Measurements from ENCODE around the gene RAET1G.
"Not testable (repeated sequence)": the region's sequence is repeated elsewhere in the genome, so short reads cannot be mapped to it uniquely, and the experiment has no call there.

RAET1G gene

DNA sequence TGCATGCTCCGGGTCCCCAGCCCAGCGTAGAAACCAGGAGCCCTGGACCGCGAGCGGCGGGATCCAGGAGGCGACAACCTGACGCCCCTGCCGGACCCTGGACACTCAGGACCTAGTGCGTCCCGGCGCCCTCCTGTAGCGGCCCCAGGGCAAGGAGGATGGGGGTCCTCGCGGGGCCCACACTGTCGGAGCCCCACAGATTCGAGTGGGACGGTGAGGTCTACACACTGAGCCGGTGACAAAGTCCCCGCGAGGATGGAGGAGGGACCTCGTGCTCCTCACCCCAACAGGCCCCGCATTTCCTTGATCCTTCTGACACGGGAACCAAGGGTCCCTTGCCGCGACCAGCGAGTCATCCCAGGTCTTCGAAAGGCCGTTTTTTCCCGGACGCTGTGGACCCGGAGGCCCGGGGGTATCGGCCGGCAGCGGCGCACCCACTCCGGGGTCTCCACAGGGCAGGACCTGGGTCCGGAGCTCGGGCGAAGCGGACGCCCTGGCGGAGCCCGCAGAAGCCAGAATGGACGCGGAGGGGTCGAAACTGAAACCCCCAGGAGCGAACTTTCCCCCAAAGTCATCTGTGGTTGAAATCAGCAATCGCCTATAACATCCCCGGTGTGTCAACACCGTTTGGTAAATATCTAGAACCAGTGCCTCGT is 31.5 kb upstream of the RAET1G start:
- DNase-seq (ENCODE audit: low read depth in 2 of 2, low spot score in 1 of 2), result not testable (repeated sequence)

DNA sequence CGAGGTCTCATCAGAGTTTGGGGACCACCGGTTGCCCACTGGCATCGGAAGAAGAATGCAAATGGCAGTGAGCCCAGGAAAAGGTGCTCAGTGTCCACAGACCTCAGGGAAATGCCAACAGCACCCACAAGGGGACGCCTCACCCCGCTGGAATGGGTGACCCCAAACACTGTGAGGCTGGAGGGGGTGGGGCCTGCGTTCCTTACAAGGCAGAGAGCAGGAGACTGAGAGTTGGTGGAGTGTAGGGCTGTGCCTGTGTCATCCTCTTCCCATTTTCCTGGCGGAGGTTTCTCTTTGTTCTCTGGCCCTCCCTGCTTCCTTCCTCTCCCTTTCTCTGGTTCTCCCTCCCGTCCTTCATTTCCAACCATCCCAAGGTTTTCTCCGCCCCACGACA is 31.0 kb upstream of the RAET1G start:
- DNase-seq (ENCODE audit: low read depth in 2 of 2, low spot score in 1 of 2), result not testable (repeated sequence)

DNA sequence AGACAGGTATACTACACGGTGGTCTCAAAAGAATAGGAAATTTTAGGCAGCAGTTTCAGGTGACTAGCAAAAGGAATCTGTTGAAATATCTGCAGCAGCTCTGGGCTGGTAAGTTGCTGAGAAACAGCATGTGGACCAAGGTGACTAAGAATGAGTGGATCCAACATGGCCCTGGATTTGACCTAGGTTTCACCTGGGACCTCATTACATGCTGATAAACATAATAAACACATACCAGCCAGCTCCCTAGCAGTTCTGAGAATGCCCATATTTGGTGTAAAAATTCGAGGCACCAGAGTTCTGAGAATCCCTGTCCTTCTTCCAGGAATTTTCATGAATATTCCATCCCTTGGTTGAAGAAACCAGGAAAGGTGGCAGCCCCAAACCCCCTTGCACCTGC is 30.5 kb upstream of the RAET1G start:
- DNase-seq (ENCODE audit: low read depth in 2 of 2, low spot score in 1 of 2), result not testable (repeated sequence)

DNA sequence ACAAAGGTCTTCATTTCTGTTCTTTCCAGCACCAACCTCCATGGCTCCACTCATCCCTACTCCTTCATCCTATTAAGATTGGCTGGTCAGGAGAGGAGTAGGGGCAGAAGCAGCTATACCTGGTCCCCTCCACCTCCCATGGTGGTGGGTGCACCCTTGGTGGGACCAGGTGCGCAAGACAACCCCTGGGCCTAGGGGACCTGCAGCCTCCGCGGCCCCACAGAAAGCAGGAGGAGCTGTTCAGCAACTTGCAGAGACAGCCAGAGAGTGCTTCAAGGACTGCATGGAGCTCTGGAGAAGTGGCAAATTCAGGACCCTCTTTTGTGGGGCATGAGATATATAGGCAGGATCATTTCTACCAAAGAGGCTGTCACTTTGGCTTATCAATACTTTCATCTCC is 28.7 kb upstream of the RAET1G start:
- no peak for DNase-seq (ENCODE audit: low read depth in 2 of 2, low spot score in 1 of 2)

DNA sequence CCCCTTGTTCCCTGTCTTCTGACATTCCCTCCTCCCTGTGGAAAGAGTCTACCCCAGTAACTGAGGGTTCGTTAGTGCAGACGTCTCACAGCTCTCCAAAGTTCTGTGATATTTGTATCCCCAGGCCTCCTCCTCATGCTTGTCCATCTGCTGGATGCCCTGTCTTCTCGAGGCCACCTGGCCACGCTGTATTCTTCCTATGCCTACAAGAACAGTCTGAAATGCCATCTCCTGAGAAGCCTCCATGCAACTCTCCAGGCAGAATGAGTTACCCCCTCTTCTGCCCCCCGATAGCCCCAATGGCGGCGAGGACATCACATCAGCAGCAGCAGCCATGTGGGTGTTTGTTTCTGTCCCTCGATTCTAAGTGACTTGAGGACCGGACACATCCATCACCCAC is 28.2 kb upstream of the RAET1G start:
- no peak for DNase-seq (ENCODE audit: low read depth in 2 of 2, low spot score in 1 of 2)

DNA sequence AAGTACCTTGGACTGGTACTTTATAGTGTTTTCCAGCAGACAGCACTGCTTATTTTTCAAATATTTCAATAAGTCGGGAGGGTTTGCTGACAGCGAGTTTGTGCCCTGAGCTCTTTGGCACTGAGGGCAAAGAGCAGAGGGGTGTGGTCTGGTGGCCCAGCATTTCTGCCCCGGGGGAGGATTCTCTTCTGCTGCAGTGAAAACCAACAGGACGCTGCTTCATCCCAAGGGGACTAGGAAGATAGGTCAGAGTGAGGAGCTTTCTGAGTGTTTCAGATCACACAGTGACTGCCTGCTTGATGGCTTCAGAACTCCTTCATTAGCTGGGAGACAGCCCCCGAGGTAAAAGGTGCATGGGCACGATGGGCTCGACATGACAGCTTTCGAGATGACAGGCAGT is 27.5 kb upstream of the RAET1G start:
- no peak for DNase-seq (ENCODE audit: low read depth in 2 of 2, low spot score in 1 of 2)

DNA sequence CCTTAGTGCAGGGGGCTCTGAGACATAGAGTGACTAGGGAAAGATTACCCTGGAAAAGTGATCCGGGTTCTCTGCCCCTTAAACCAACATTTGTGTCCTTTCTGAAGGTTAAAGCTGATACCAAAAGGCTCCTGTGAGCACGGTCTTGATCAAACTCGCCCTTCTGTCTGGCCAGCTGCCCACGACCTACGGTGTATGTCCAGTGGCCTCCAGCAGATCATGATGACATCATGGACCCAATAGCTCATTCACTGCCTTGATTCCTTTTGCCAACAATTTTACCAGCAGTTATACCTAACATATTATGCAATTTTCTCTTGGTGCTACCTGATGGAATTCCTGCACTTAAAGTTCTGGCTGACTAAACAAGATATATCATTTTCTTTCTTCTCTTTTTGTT is 25.7 kb upstream of the RAET1G start:
- no peak for DNase-seq (ENCODE audit: low read depth in 2 of 2, low spot score in 1 of 2)

DNA sequence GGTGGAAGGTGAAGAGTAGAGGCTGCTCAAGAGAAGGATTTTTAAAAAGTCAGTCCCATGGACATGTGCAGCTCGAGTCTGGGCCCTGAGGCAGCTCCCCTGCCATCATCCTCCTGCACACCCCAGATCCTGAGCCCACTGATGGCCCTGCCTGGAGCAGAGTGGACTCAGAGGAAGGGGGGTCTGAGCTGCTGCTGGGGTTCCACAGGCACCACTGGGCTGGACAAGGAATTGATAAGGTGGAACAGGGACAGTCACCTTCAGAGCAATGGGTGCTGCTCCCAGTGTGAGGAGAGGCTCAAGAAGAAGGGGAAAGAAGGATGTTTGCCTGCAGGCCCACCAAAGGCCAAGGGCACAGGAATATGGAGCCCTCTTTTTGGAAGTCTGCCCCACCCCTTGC is 25.1 kb upstream of the RAET1G start:
- DNase-seq (ENCODE audit: low read depth in 2 of 2, low spot score in 1 of 2), result no peak

DNA sequence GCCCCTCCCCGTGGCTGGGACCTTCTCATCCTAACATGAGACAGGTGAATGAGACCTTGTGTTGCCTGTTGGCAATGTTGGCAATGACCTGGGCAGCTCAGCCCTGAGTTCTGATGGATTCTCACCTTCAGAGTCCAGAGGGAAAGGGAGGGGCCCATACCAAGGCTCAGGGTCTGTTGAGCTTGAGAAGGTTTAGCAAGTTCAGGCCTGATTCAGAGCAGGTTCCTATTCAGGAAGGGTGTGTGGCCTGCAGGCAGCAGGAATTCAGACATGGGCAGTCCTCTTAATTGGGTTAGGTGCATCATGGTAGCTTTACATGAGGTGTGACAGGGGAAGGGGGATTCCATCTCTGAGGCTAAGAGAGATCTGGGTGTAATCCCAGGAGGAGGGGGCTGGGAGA is 24.6 kb upstream of the RAET1G start:
- not testable (repeated sequence) for DNase-seq (ENCODE audit: low read depth in 2 of 2, low spot score in 1 of 2)

DNA sequence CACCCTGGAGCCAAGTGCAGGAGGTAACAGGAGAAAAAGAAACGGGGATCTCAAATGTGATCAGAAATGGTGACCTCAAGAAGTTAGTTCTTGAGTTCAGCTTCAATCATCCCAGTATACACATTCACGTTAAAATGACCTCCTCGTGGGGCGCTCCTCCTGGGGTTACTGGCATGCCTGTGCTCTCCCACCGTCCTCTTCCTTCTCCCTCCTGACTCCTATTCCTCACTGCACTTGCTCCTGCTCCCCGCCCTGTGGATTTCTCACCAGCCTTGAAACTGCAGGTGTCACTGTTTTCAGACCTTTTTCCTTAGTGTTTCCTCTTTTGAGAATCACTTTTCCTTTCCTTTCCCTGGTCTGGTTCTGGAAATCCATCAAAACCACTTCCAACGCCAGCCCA is 23.7 kb upstream of the RAET1G start:
- DNase-seq (ENCODE audit: low read depth in 2 of 2, low spot score in 1 of 2), result not testable (repeated sequence)

DNA sequence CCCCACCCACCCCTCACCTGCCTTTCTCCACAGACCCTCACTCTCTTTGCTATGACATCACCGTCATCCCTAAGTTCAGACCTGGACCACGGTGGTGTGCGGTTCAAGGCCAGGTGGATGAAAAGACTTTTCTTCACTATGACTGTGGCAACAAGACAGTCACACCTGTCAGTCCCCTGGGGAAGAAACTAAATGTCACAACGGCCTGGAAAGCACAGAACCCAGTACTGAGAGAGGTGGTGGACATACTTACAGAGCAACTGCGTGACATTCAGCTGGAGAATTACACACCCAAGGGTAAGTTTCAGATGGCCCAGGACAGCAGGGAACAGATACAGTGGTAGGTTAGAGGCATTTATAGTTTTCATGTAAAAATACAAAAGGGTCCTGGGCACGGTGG is 22.4 kb upstream of the RAET1G start:
- DNase-seq (ENCODE audit: low read depth in 2 of 2, low spot score in 1 of 2), result not testable (repeated sequence)

DNA sequence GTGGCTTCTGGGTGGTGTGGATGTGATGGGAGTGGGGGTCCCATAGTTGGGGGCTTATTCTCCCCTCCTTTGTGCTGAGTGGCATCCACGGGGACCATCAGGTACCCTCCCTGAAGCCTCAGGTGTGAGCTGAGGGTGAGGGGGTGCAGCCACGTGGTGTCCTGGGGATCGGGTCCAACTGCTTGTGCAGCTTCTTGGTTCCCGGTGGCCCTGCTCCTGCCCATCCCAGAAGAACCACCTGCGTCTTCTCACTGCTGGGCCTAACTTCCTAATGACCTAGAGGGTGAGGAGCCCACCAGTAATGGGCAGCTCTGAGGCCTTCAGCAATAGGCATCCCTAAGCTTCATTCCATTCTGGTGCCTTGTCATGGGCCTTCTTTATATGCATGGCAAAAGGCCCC is 20.4 kb upstream of the RAET1G start:
- not testable (repeated sequence) for DNase-seq (ENCODE audit: low read depth in 2 of 2, low spot score in 1 of 2)

DNA sequence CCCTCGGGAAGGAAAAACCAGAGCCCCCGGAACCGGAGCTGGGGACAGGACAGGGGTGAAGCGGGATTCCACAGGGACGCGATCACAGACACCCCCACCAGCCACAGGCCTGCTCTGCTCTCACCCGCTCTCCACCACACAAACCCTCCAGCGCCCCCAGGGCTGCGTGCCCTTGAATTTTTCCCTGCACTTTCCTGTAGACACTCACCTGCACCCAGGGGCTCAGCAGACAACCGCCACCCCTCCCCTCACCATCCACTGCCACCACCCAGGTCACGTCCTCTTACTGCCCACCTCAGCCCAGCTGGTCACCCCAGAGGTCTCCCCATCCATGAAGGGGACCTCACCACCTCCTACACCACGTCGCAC is 19.5 kb upstream of the RAET1G start:
- DNase-seq (ENCODE audit: low read depth in 2 of 2, low spot score in 1 of 2), result no peak

DNA sequence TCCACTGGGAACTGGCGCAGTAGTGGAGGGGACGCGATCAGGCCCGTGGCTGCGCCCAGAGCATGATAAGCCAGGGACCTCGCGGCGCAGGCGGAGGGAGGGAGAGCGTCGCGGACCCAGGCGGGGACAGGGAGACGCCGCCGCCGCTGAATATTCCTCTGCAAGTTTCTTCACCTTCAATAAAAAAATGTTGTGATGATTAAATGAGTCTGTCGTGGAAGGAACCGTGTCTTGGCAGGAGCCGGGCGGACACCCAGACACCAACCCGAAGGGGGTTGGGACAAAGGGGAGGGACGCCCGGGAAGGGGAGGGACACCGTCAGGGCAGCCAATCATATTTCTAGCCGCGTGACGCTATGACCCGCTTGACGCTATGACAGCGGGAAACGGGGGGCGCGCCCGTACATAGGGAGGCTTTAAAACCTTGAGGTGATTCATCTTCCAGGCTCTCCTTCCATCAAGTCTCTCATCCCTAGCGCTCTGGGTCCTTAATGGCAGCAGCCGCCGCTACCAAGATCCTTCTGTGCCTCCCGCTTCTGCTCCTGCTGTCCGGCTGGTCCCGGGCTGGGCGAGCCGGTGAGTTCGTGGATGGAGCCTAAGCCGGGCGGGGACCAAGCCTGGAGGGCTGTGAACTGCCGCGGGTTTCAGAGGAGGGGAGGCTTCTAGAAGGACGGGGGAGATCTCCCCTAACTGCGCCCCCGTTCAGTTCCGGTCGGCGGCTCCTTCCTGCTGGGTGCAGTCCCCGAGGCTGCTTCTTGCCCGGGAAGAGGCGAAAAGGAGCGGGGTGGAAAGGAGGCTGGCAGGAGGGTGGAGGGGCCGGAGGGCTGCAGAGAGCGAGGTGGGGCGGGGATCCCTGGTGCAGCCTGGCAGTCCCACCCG is 18.9 kb upstream of the RAET1G start, which contains the start of gene ULBP2:
ULBP2 (plus strand) TSS at position 432 of the 878 bp plus-strand sequence; CDS start at position 491, 59 bp downstream.
- DNase-seq (ENCODE audit: low read depth in 2 of 2, low spot score in 1 of 2), result peak; percentile 71 to 81

DNA sequence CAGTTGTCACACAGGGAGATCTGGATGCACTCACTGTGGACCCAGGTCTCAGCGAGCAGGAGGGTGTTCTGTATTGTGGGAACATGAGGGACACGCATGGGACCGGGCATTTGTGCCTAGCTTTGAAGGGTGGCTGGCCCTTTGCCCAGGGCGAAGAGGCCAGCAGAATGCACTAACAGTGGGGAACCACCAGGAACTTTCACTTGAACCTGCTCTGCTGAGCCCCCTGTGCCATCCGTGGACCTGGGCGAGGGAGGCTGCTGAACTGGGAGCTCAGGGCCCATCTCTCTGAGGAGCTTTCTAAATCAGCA is 17.7 kb upstream of the RAET1G start:
- no peak for DNase-seq (ENCODE audit: low read depth in 2 of 2, low spot score in 1 of 2)

DNA sequence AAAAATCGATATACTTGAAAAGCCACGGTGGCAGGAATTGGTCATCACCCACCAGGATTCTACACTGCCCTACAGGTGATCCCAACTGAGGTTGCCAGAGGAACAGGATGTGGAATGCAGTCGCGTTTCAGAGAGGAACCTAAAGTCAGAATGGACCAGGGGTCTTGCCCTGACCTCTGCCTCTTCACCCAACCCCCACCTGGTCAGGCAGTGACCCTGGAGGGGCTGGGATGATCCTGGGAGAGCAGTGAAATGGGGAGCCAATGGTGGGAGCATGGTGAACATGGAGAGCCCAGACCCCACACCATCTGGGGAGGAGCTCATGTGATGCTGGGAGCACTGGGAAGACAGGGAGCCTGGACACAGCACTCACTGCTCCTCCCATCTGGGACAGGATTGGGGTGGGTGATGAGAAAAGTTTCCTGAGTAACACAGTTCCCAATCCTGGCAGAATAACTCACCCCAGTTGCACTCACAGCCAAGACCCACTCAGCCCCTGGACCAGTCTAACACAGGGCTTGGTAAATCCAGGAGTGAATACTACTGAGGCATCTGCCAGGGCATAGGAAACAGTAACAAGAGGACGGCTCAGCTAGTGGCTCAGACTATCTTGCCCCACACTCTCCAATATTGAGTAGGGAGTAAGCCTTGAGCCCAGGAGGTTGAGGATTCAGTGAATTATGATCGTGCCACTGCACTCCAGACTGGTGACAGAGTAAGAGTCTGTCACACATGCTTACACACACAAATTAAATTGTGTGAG is 17.2 kb upstream of the RAET1G start:
- no peak for DNase-seq (ENCODE audit: low read depth in 2 of 2, low spot score in 1 of 2)

DNA sequence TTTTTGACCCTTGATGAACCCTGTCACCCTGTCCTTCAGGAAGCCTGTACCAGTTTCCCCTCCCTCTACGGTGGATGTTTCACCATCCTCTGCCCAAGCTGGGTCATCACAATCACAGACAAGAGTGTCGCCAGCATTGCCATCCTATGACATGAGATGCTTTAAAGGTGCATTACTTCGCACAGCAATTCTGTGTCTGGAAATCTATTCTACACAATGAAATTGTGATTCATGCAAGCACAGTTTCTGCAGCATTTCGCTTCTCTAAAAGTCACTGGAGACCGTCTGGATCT is 16.4 kb upstream of the RAET1G start:
- no peak for DNase-seq (ENCODE audit: low read depth in 2 of 2, low spot score in 1 of 2)

DNA sequence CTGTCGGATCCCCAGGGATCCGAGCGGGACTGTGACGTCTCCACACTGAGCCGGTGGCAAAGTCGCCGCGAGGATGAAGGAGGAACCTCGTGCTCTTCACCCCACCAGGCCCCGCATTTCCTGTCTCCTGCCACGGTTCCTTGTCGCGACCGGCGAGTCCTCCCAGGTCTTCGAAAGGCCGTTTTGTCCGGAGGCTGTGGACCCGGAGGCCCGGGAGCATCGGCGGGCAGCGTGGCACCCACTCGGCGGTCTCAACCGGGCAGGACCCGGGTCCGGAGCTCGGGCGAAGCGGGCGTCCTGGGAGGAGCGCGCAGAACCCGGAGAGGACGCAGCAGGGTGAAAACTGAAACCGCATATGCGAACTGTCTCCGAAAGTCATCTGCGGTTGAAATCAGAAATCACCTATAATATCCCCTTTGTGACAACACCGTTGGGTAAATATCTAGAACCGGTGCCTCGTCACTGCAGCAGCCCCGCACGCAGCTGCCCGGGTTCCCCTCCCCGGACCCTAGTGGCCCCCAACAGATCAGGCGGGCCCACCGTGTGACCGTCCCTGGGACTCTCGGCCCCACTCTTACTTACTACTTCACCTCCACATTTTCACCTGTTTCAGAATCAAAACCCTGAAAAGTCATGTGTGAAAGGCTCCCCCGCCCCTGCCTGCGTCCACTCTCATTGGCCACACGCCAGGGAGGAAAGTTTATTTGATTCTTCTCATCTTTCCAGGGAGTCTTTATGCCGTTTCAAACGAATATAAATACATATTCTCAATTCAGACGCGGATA is 15.8 kb upstream of the RAET1G start:
- DNase-seq (ENCODE audit: low read depth in 2 of 2, low spot score in 1 of 2), result no peak

DNA sequence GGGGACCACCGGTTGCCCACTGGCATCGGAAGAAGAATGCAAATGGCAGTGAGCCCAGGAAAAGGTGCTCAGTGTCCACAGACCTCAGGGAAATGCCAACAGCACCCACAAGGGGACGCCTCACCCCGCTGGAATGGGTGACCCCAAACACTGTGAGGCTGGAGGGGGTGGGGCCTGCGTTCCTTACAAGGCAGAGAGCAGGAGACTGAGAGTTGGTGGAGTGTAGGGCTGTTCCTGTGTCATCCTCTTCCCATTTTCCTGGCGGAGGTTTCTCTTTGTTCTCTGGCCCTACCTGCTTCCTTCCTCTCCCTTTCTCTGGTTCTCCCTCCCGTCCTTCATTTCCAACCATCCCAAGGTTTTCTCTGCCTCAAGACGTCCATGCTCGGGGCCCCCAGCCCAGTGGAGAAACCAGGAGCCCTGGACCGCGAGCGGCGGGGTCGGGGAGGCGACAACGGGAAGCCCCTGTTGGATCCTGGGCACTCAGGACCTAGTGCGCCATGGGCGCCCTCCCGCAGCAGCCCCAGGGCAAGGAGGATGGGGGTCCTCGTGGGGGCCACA is 15.2 kb upstream of the RAET1G start:
- not testable (repeated sequence) for DNase-seq (ENCODE audit: low read depth in 2 of 2, low spot score in 1 of 2)

DNA sequence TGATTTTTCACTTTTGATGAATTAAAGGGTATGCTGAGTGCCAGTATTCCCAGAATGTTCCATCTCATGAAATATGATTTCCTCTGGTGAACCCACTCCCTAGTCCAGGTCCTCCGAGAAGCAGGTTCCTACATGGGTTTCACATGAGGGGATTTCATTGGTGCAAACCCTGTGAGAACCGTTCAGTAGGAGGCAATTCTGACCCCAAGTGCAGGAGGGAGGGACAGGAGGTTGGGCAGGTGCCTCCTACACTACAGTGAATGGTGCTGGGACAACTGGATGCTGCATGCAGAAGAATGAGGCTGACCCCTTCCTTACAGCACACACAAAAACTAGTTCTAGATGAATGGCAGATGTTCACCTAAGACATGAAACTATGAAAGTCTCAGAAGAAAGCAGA is 13.8 kb upstream of the RAET1G start:
- no peak for DNase-seq (ENCODE audit: low read depth in 2 of 2, low spot score in 1 of 2)

DNA sequence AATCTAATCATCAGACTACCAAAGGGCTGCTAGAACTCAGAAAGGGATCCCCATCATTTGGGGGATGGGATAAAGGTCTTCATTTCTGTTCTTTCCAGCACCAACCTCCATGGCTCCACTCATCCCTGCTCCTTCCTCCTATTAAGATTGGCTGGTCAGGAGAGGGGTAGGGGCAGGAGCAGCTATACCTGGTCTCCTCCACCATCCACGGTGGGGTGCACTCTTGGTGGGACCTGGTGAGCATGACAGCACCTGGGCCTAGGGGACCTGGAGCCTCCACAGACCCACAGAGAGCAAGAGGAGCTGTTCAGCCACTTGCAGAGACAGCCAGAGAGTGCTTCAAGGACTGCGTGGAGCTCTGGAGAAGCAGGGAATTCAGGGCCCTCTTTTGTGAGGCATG is 12.7 kb upstream of the RAET1G start:
- no peak for DNase-seq (ENCODE audit: low read depth in 2 of 2, low spot score in 1 of 2)
